Fibroblast of mammary gland (primary cell): ENCODE data around the gene SPSB2.
"Not testable (repeated sequence)": the region's sequence is repeated elsewhere in the genome, so short reads cannot be mapped to it uniquely, and the experiment has no call there.

ENCODE experiments used
- DNase-seq: peaks from one replicate; pipeline ENCODE4 v3.0.0-alpha.2; 2010; ENCODE audit warnings: low read depth
- H3K4me3 ChIP-seq: 2 replicates; pipeline ENCODE4 v1.5.1; 2011; ENCODE audit warnings: low read depth, mild to moderate bottlenecking, low read length, moderate library complexity; ENCODE audit not compliant: control insufficient read depth
- TF ChIP-seq, protein P1 (sequence below): conservative IDR thresholded peaks from 2 replicates; pipeline ENCODE4 v1.5.1; 2011; ENCODE audit warnings: low read depth, low read length, inconsistent platforms; ENCODE audit not compliant: control insufficient read depth, insufficient read depth

Gene SPSB2

DNA sequence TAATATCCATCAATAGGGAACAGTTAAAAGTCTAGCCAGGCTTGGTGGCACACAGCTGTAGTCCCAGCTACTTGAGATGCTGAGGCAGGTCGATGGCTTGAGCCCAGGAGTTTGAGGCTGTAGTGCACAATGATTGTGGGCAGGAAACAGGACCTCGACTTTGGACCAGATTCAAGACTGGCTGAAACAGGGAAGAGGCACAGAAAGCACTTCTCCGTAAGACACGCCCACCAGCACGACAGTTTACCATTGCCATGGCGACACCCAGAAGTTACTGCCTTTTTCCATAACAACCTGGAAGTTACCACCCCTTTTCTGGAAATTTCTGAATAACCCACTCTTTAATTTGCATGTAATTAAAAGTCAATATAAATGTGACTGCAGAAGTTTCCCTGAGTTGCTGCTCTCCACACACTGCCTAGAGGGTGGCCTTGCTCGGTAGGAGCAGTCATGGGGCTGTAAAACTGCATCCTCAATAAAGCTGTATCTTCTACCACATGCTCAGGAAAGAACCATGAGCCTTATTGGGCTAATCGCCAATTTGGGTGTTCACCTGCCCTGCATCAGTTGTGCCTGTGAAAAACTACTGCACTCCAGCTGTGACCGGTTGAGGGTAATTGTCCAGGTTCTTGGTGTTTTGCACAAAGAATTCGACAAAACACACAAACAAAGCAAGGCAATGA is 26.9 kb upstream of the SPSB2 start:
- TF ChIP-seq, protein P1, sequence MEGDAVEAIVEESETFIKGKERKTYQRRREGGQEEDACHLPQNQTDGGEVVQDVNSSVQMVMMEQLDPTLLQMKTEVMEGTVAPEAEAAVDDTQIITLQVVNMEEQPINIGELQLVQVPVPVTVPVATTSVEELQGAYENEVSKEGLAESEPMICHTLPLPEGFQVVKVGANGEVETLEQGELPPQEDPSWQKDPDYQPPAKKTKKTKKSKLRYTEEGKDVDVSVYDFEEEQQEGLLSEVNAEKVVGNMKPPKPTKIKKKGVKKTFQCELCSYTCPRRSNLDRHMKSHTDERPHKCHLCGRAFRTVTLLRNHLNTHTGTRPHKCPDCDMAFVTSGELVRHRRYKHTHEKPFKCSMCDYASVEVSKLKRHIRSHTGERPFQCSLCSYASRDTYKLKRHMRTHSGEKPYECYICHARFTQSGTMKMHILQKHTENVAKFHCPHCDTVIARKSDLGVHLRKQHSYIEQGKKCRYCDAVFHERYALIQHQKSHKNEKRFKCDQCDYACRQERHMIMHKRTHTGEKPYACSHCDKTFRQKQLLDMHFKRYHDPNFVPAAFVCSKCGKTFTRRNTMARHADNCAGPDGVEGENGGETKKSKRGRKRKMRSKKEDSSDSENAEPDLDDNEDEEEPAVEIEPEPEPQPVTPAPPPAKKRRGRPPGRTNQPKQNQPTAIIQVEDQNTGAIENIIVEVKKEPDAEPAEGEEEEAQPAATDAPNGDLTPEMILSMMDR: no peak
- no peak overlapping the region for H3K4me3 ChIP-seq
- DNase-seq: peak; percentile 60

DNA sequence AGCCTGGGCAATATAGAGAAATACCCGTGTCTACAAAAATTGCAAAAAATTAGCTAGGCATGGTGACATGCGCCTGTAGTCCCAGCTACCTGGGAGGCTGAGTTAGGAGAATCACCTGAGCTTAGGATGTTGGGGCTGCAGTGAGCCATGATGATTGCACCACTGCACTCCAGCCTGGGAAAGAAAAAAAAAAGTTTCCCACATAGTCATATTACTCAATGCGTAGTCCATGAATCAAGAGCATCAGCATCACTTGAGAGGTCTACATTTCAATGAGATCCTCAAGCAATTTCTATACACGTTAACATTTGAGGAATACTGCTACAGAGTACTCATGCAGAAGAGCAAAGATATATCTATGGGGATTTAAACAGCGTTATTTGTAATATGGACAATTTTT is 26.3 kb upstream of the SPSB2 start:
- TF ChIP-seq, protein P1: no peak
- no peak overlapping the region for H3K4me3 ChIP-seq
- DNase-seq: peak; percentile 31

DNA sequence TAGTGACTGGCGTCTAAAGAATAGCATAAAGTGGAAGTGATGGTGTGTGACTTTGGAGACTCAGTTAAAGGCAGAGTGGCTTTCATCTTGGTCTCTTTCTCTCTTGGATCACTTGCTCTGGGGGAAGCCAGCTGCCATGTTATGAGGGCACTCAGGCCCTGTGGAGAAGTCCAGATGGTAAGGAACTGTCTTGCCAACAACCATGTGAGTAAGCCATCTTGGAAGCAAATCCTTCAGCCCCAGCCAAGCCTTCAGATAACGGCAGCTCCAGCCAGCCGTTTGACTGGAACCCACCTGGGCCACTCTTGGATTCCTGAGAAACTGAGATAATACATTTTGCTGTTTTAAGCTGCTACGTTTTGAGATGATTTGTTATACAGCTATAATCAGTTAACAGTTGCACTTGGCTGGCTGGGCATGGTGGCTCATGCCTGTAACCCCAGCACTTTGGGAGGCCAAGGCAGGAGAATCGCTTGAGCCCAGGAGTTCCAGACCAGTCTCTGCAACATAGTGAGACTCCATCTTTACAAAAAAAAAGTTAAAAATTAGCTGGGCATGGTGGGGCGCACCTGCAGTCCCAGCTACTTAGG is 23.8 kb upstream of the SPSB2 start:
- no peak overlapping the region for H3K4me3 ChIP-seq
- no peak for DNase-seq
- TF ChIP-seq, protein P1: no peak

DNA sequence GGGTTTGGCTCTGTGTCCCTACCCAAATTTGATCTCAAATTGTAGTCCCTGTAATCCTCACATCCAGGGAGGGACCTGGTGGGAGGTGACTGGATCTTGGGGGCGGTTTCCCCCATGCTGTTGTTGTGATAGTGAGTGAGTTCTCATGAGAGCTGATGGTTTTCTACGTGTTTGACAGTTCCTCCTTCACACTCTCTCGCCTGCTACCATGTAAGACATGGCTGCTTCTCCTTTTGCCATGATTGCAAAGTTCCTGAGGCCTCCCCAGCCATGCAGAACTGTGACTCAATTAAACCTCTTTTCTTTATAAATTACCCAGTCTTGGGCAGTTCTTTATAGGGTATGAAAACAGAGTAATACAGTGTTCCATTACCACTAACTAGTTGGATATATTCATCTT is 21.2 kb upstream of the SPSB2 start:
- no peak for DNase-seq
- H3K4me3 ChIP-seq: no peak overlapping the region
- TF ChIP-seq, protein P1: no peak

DNA sequence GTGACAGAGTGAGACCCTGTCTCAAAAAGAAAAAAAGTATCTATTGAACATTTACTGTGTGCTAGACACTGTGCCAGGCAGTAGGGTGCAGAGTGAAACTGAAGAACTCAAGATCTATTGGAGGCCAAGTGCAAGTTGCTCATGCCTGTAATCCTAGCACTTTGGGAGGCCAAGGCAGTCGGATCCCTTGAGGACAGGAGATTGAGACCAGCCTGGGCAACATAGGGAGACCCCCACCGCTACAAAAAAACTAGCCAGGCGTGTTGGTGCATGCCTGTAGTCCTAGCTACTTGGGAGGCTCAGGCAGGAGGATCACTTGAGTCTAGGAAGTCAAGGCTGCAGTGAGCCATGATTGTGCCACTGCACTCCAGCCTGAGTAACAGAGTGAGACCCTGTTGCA is 19.6 kb upstream of the SPSB2 start:
- DNase-seq, H3K4me3 ChIP-seq: not testable (repeated sequence)

DNA sequence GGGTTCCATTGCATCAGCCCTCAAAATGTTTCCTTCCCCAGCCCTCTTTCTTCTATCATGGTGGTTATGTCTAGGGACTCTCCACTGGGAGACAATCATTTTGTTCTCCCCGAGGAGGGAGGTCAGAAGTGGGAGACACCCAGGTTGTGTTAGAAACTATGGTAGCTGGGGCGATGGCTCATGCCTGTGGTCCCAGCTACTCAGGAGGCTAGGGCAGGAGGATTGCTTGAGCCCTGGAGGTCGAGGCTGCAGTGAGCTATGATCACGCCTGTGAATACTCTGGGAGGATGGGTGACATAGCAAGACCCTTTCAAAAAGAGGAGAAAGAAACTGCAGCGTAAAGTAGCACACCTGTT is 18.5 kb upstream of the SPSB2 start:
- TF ChIP-seq, protein P1: no peak
- no peak for DNase-seq
- H3K4me3 ChIP-seq: peak overlapping the region; percentile 59

DNA sequence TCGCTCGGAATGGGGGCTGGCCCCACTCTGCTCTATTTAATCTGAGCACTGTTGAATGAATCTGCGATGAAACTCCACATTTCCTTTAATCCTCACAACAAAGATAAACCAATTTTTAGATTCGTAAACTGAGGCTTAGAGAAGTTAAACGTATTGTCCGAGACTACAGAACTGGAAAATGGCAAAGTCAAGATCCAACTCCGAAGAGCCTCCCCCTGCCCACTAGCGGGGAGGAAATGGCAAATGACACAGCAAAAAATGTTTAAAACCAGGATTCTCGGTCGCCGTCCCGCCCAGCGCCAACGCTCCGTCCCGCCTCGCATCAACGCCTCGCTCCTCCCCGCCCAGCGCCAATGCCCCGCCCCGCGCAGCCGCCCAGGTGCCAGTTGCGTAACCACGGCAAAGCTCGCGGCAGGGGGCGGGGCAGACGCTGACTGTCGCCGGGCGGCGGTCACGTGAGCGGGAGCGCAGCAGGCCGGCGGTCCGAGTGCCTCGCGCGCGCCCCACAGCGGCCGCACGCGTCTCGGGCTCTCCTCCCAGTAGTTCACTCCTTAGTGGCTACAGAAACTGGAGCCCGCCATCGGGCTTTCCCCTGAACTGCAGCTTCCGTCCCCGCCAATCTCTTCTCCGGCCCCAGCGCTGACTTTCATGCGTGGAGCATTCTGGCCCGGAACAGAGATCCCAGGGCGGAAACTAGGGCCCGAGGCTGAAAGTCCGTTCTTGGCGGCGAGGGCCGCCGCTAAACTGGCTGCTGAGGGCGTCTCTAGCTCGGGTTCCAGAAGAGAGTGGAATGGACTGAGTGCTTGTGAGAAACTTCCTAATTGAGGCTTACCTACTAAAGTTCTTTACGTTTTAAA is 17.9 kb upstream of the SPSB2 start:
- H3K4me3 ChIP-seq: peak overlapping the region; percentile 59
- peak; percentile 93 for DNase-seq
- TF ChIP-seq, protein P1: peak; percentile 41

DNA sequence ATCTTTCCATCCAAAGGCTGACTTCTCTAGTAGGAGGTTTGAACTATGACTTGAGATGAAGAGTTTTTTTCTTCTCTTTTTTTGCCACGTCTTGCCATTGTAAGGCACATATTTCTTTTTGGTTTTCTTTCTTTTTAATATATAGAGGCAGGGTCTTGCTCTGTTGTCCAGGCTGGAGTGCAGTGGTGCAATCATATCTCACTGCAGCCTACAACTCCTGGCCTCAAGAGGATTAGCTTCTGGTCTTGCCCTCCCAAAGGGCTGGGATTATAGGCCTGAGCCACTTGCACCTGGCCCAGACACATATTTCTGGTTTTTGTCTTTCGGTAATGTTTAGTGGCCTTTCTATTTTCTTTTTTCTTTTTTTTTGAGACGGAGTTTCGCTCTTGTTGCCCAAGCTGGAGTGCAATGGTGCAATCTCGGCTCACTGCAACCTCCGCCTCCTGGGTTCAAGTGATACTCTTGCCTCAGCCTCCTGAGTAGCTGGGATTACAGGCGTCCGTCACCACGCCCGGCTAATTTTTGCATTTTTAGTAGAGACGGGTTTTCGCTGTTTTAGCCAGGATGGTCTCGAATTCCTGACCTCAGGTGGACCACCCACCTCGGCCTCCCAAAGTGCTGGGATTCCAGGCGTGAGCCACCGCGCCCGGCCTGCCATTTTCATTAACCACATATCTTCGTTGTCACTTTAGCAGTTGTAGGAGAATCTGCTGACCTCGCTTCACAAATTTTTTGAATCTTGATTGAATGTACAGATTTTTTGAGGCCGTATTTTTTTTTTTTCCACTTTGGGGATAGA is 16.9 kb upstream of the SPSB2 start:
- not testable (repeated sequence) for DNase-seq, H3K4me3 ChIP-seq

DNA sequence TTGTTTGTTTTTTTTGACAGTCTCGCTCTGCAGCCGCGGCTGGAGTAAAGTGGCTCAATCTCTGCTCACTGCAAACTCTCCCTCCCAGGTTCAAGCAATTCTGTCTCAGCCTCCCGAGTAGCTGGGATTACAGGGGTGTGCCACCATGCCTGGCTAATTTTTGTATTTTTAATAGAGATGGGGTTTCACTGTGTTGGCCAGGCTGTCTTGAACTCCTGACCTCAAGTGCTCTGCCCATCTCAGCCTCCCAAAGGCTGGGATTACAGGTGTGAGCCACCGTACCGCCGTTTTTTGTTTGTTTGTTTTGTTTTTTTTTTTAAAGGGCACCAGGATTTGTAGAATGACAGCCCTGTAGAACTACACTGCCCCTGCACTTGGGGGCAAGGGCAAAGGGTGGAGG is 15.7 kb upstream of the SPSB2 start:
- H3K4me3 ChIP-seq: not testable (repeated sequence)

More for the DNA sequence above, 15.7 kb upstream of the SPSB2 start:
- not testable (repeated sequence) for DNase-seq
